NCI-H82 treated with DMSO at 0.1 percent for 48 hours (cell line): ENCODE data around the gene NFASC.

Source experiments
- DNase-seq: peaks from one replicate; lab custom pipeline; 2025; ENCODE audit not compliant: unreplicated experiment; lab: John Stamatoyannopoulos, UW

NFASC gene

GRCh38 chr1:204887846-204888245 lies 17.2 kb downstream of the NFASC start:
- DNase-seq = no peak

GRCh38 chr1:204888294-204888693 lies 17.6 kb downstream of the NFASC start:
- no peak for DNase-seq

- no peak for DNase-seq
Observed at GRCh38 chr1:204889681-204890383, 19.2 kb downstream of the NFASC start.

GRCh38 chr1:204891860-204892259 lies 21.2 kb downstream of the NFASC start:
- DNase-seq = no peak

GRCh38 chr1:204894031-204894430 lies 23.4 kb downstream of the NFASC start:
- DNase-seq = no peak

- no peak for DNase-seq
Observed at GRCh38 chr1:204894606-204895005, 23.9 kb downstream of the NFASC start.

GRCh38 chr1:204896023-204896422 lies 25.4 kb downstream of the NFASC start:
- no peak for DNase-seq

- DNase-seq = no peak
Observed at GRCh38 chr1:204896787-204897469, 26.3 kb downstream of the NFASC start.

- no peak for DNase-seq
Observed at GRCh38 chr1:204900721-204901120, 30.1 kb downstream of the NFASC start.

GRCh38 chr1:204902671-204903070 lies 32.0 kb downstream of the NFASC start:
- DNase-seq = no peak

- DNase-seq = no peak
Observed at GRCh38 chr1:204904228-204904810, 33.7 kb downstream of the NFASC start.

GRCh38 chr1:204909109-204909508 lies 38.4 kb downstream of the NFASC start:
- DNase-seq = no peak

GRCh38 chr1:204915861-204916495 lies 45.3 kb downstream of the NFASC start:
- DNase-seq = no peak

- DNase-seq = no peak
Observed at GRCh38 chr1:204917802-204918201, 47.1 kb downstream of the NFASC start.

GRCh38 chr1:204920511-204920910 lies 49.8 kb downstream of the NFASC start:
- DNase-seq = no peak

GRCh38 chr1:204920967-204921366 lies 50.3 kb downstream of the NFASC start:
- DNase-seq = no peak

- no peak for DNase-seq
Observed at GRCh38 chr1:204921855-204922516, 51.3 kb downstream of the NFASC start.

GRCh38 chr1:204923201-204923600 lies 52.5 kb downstream of the NFASC start:
- DNase-seq = peak; percentile 83

GRCh38 chr1:204923626-204924012 lies 53.0 kb downstream of the NFASC start:
- DNase-seq = no peak

GRCh38 chr1:204924013-204924759 lies 53.5 kb downstream of the NFASC start:
- peak; percentile 67 for DNase-seq

GRCh38 chr1:204925701-204926100 lies 55.0 kb downstream of the NFASC start:
- DNase-seq = no peak
